CD8-positive, alpha-beta memory T cell (primary cell): ENCODE data around the gene PERCC1. TPM values are rescaled to one million over a fixed set of nuclear protein-coding genes. Genes with fewer than 3 reads are reported as not detected.
A peak's percentile ranks its signal among the peaks of the same experiment; 100 is the strongest.
"Not testable (repeated sequence)": the region's sequence is repeated elsewhere in the genome, so short reads cannot be mapped to it uniquely, and the experiment has no call there.

Experiments used
- CTCF ChIA-PET: fragments of 350-600 bp; sonication (Branson Sonifier 250); formaldehyde crosslinking; loops from one replicate; lab custom pipeline; 2021; ENCODE audit warnings: antibody characterized with exemption; lab: Charles Lee
- POLR2A ChIA-PET: fragments of 350-600 bp; sonication (Branson Sonifier 250); formaldehyde crosslinking; loops from one replicate; lab custom pipeline; 2021; ENCODE audit warnings: antibody characterized with exemption; lab: Charles Lee
- DNase-seq, 5 donors: peaks; one replicate each; pipeline versions ENCODE4 v3.0.0 to v3.0.0-alpha.2; 2020 to 2022; ENCODE audit warnings: mixed read lengths in 1 of 5
- H3K27ac ChIP-seq: one replicate; pipeline ENCODE4 v1.7.0; 2013; ENCODE audit warnings: low read depth, mild to moderate bottlenecking, low read length, moderate library complexity
- H3K27me3 ChIP-seq: 2 replicates; pipeline ENCODE4 v1.7.0; 2013; ENCODE audit warnings: low read length, mild to moderate bottlenecking; ENCODE audit not compliant: insufficient read depth, poor library complexity, severe bottlenecking
- H3K36me3 ChIP-seq: 2 replicates; pipeline ENCODE4 v1.7.0; 2013; ENCODE audit warnings: mild to moderate bottlenecking, low read length, moderate library complexity; ENCODE audit not compliant: insufficient read depth
- H3K4me1 ChIP-seq: 2 replicates; pipeline ENCODE4 v1.7.0; 2013; ENCODE audit warnings: mild to moderate bottlenecking, low read length, moderate library complexity; ENCODE audit not compliant: insufficient read depth
- H3K4me3 ChIP-seq: 2 replicates; pipeline ENCODE4 v1.7.0; 2013; ENCODE audit warnings: mild to moderate bottlenecking, low read length
- H3K9me3 ChIP-seq: 2 replicates; pipeline ENCODE4 v1.7.0; 2013; ENCODE audit warnings: mild to moderate bottlenecking, low read length
- H3K27ac Mint-ChIP-seq, 8 donors: one replicate each; pipeline ENCODE4 v1.8.0; 2020 to 2021; ENCODE audit warnings: mixed read lengths in 8 of 8, mild to moderate bottlenecking in 6 of 8, inconsistent platforms in 3 of 8, moderate library complexity in 3 of 8
- H3K27me3 Mint-ChIP-seq, 2 donors: one replicate each; pipeline ENCODE4 v1.8.0; 2020 to 2021; ENCODE audit warnings: mixed read lengths in 2 of 2, mild to moderate bottlenecking in 1 of 2, moderate library complexity in 1 of 2
- H3K36me3 Mint-ChIP-seq, 3 donors: one replicate each; pipeline ENCODE4 v1.8.0; 2020 to 2021; ENCODE audit warnings: mixed read lengths in 3 of 3, inconsistent platforms in 1 of 3, mild to moderate bottlenecking in 1 of 3
- H3K4me1 Mint-ChIP-seq, 3 donors: one replicate each; pipeline ENCODE4 v1.8.0; 2020 to 2021; ENCODE audit warnings: mixed read lengths in 3 of 3, inconsistent platforms in 1 of 3, mild to moderate bottlenecking in 1 of 3
- H3K4me3 Mint-ChIP-seq, 7 donors: one replicate each; pipeline ENCODE4 v1.8.0; 2020 to 2021; ENCODE audit warnings: mixed read lengths in 7 of 7, mild to moderate bottlenecking in 6 of 7, moderate library complexity in 4 of 7, inconsistent platforms in 2 of 7
- H3K9me3 Mint-ChIP-seq, 5 donors: one replicate each; pipeline ENCODE4 v1.8.0; 2020 to 2022; ENCODE audit warnings: mixed read lengths in 5 of 5, mild to moderate bottlenecking in 3 of 5, moderate library complexity in 2 of 5, inconsistent platforms in 1 of 5
- polyA plus RNA-seq: library from polyadenylated mRNA; unstranded; fragments of 300-500 nt; fragmentation: Illumina TruSeq; gene quantifications from one replicate; pipeline ENCODE4 v1.2.3, GENCODE V29; 2021
- total RNA-seq, 2 experiments: library from RNA; stranded (reverse); gene quantifications; one replicate each; pipeline ENCODE4 v1.2.3, GENCODE V29; 2021

The PERCC1 gene
- total and polyA plus RNA-seq, 3 experiments from 2014 or later = 0.33 to 0.48 TPM; not detected in 1

GRCh38 chr16:1438229-1439057 is 7.6 kb downstream of the PERCC1 start:
- Histone ChIP-seq H3K27ac (no peak overlapping the region), H3K4me3 (no peak overlapping the region), H3K27me3 (no peaks in the 10 kb centered on the region), H3K4me1 (no peaks in the 10 kb centered on the region), H3K9me3 (no peaks in the 10 kb centered on the region), H3K36me3 (no peaks in the 10 kb centered on the region)
- Mint-ChIP-seq H3K36me3 (no peaks in the 10 kb centered on the region), H3K4me1 (no peaks in the 10 kb centered on the region), H3K27ac (no peak overlapping the region), H3K4me3 (no peak overlapping the region), H3K27me3 (no peaks in the 10 kb centered on the region), H3K9me3 (no peaks in the 10 kb centered on the region)
- DNase-seq = no peak
- ChIA-PET POLR2A (interaction anchor here (0.6 kb wide), 1 partner anchor 24 kb away, joined by 3 read pairs; no protein-coding TSS in a partner anchor), CTCF (no interaction called here)

- POLR2A ChIA-PET = no interaction called here
- CTCF ChIA-PET = no interaction called here
Observed at GRCh38 chr16:1439058-1439698, 8.3 kb downstream of the PERCC1 start.

GRCh38 chr16:1439699-1440074 is 8.8 kb downstream of the PERCC1 start:
- H3K36me3 Mint-ChIP-seq, H3K27me3 ChIP-seq, H3K4me3 ChIP-seq, DNase-seq, H3K4me3 Mint-ChIP-seq, H3K27ac ChIP-seq, H3K9me3 Mint-ChIP-seq, H3K4me1 Mint-ChIP-seq, H3K4me1 ChIP-seq, H3K9me3 ChIP-seq, H3K36me3 ChIP-seq, H3K27me3 Mint-ChIP-seq, CTCF ChIA-PET: not testable (repeated sequence)
- POLR2A ChIA-PET = interaction anchor here (0.7 kb wide), 1 partner anchor 13 kb away, joined by 5 read pairs; no protein-coding TSS in a partner anchor
- H3K27ac Mint-ChIP-seq = peak overlapping the region in 1 of 8 donors; percentile 26

More at GRCh38 chr16:1439058-1439698, 8.3 kb downstream of the PERCC1 start:
- no peaks in the 10 kb centered on the region for H3K36me3 ChIP-seq
- H3K9me3 Mint-ChIP-seq = no peaks in the 10 kb centered on the region
- no peak overlapping the region for H3K4me3 ChIP-seq
- no peaks in the 10 kb centered on the region for H3K4me1 Mint-ChIP-seq
- no peaks in the 10 kb centered on the region for H3K27me3 Mint-ChIP-seq
- H3K4me3 Mint-ChIP-seq = no peak overlapping the region
- no peaks in the 10 kb centered on the region for H3K4me1 ChIP-seq
- no peaks in the 10 kb centered on the region for H3K9me3 ChIP-seq
- no peak for DNase-seq
- H3K27ac Mint-ChIP-seq = no peak overlapping the region
- H3K36me3 Mint-ChIP-seq = no peaks in the 10 kb centered on the region
- H3K27me3 ChIP-seq = no peaks in the 10 kb centered on the region
- H3K27ac ChIP-seq = no peak overlapping the region

- H3K9me3 ChIP-seq = no peaks in the 10 kb centered on the region
- DNase-seq = no peak
- Mint-ChIP-seq H3K36me3 (peaks cover 0 to 4% (median 0%) of the 10 kb centered on the region in 3 donors), H3K9me3 (no peaks in the 10 kb centered on the region), H3K27me3 (no peaks in the 10 kb centered on the region), H3K27ac (no peak overlapping the region), H3K4me1 (no peaks in the 10 kb centered on the region), H3K4me3 (no peak overlapping the region)
- H3K27ac ChIP-seq = no peak overlapping the region
- CTCF ChIA-PET = no interaction called here
- no peaks in the 10 kb centered on the region for H3K36me3 ChIP-seq
- H3K4me1 ChIP-seq = no peaks in the 10 kb centered on the region
- H3K27me3 ChIP-seq = no peaks in the 10 kb centered on the region
- POLR2A ChIA-PET = no interaction called here
- no peak overlapping the region for H3K4me3 ChIP-seq
Observed at GRCh38 chr16:1441391-1441829, 10.5 kb downstream of the PERCC1 start.

GRCh38 chr16:1442697-1443096 is 11.8 kb downstream of the PERCC1 start:
- H3K4me3 Mint-ChIP-seq = no peak overlapping the region
- DNase-seq = no peak

GRCh38 chr16:1443403-1443973 is 12.6 kb downstream of the PERCC1 start:
- Mint-ChIP-seq H3K36me3 (peaks cover 0 to 13% (median 0%) of the 10 kb centered on the region in 3 donors), H3K27ac (no peak overlapping the region), H3K4me1 (no peaks in the 10 kb centered on the region), H3K4me3 (no peak overlapping the region), H3K9me3 (no peaks in the 10 kb centered on the region), H3K27me3 (no peaks in the 10 kb centered on the region)
- no peaks in the 10 kb centered on the region for H3K9me3 ChIP-seq
- POLR2A ChIA-PET = interaction anchor here (0.5 kb wide), 1 partner anchor 28 kb away, joined by 6 read pairs; no protein-coding TSS in a partner anchor
- H3K4me3 ChIP-seq = no peak overlapping the region
- H3K36me3 ChIP-seq = no peaks in the 10 kb centered on the region
- no peaks in the 10 kb centered on the region for H3K4me1 ChIP-seq
- CTCF ChIA-PET = no interaction called here
- no peaks in the 10 kb centered on the region for H3K27me3 ChIP-seq
- no peak for DNase-seq
- no peak overlapping the region for H3K27ac ChIP-seq

More at GRCh38 chr16:1442697-1443096, 11.8 kb downstream of the PERCC1 start:
- no peaks in the 10 kb centered on the region for H3K4me1 Mint-ChIP-seq
- H3K27me3 Mint-ChIP-seq = no peaks in the 10 kb centered on the region
- Histone ChIP-seq H3K36me3 (no peaks in the 10 kb centered on the region), H3K27ac (no peak overlapping the region), H3K9me3 (no peaks in the 10 kb centered on the region), H3K27me3 (no peaks in the 10 kb centered on the region), H3K4me1 (no peaks in the 10 kb centered on the region), H3K4me3 (no peak overlapping the region)
- H3K9me3 Mint-ChIP-seq = no peaks in the 10 kb centered on the region
- peaks cover 0 to 5% (median 0%) of the 10 kb centered on the region in 3 donors for H3K36me3 Mint-ChIP-seq
- no peak overlapping the region for H3K27ac Mint-ChIP-seq
- ChIA-PET CTCF (no interaction called here), POLR2A (no interaction called here)

- ChIA-PET POLR2A (no interaction called here), CTCF (no interaction called here)
- no peaks in the 10 kb centered on the region for H3K36me3 ChIP-seq
- no peaks in the 10 kb centered on the region for H3K27me3 ChIP-seq
- no peaks in the 10 kb centered on the region for H3K9me3 ChIP-seq
- no peak within 1 kb of the TSS for H3K4me3 ChIP-seq
- H3K27ac ChIP-seq = no peak within 1 kb of the TSS
- H3K4me1 ChIP-seq = no peaks in the 10 kb centered on the region
- Mint-ChIP-seq H3K27ac (no peak within 1 kb of the TSS), H3K9me3 (no peaks in the 10 kb centered on the region), H3K36me3 (peaks cover 0 to 17% (median 0%) of the 10 kb centered on the region in 3 donors), H3K27me3 (no peaks in the 10 kb centered on the region), H3K4me1 (no peaks in the 10 kb centered on the region), H3K4me3 (no peak within 1 kb of the TSS)
- DNase-seq = no peak
Observed at GRCh38 chr16:1443980-1444729, 13.3 kb downstream of the PERCC1 start, which contains the start of gene CCDC154. Gene CCDC154 (minus strand): TSS chr16:1444556. CDS start chr16:1444322, 234 bp downstream.
